CD14-positive monocyte (primary cell): Measurements from ENCODE around the gene HSPA12A. TPM values are rescaled to one million over a fixed set of nuclear protein-coding genes. Genes with fewer than 3 reads are reported as not detected.
A peak's percentile ranks its signal among the peaks of the same experiment; 100 is the strongest.

Experiments
- DNase-seq, 3 donors: peaks; one replicate each; pipeline ENCODE4 v3.0.0-alpha.2; 2011 to 2022
- H2AFZ ChIP-seq: 2 replicates; pipeline ENCODE4 v1.6.0; 2012; ENCODE audit warnings: mild to moderate bottlenecking, low read depth, low read length, inconsistent platforms; ENCODE audit not compliant: insufficient read depth, poor library complexity, severe bottlenecking
- H3K27ac ChIP-seq, 2 donors: 1 replicate in 1 of 2; 2 replicates in 1 of 2; pipeline ENCODE4 v1.5.1; 2012 to 2013; ENCODE audit warnings: low read length in 2 of 2, control low read depth in 1 of 2, inconsistent platforms in 1 of 2, low read depth in 1 of 2, mild to moderate bottlenecking in 1 of 2
- H3K27me3 ChIP-seq, 2 donors: one replicate each; pipeline versions ENCODE4 v1.6.0 to v1.6.1; 2011 to 2013; ENCODE audit warnings: low read length in 2 of 2; ENCODE audit not compliant: control insufficient read depth in 2 of 2, insufficient read depth in 2 of 2
- H3K36me3 ChIP-seq, 2 donors: replicated peaks in 1 of 2; 1 replicate in 1 of 2; 2 replicates in 1 of 2; pipeline versions ENCODE4 v1.5.1 to v1.6.1; 2012 to 2013; ENCODE audit warnings: low read length in 2 of 2, control low read depth in 1 of 2, inconsistent platforms in 1 of 2, mild to moderate bottlenecking in 1 of 2; ENCODE audit not compliant: insufficient read depth in 2 of 2, control insufficient read depth in 1 of 2
- H3K4me1 ChIP-seq, 2 donors: 1 replicate in 1 of 2; 2 replicates in 1 of 2; pipeline versions ENCODE4 v1.5.1 to v1.6.1; 2012 to 2013; ENCODE audit warnings: low read length in 2 of 2, control low read depth in 1 of 2, inconsistent platforms in 1 of 2, mild to moderate bottlenecking in 1 of 2, moderate library complexity in 1 of 2; ENCODE audit not compliant: insufficient read depth in 2 of 2, control insufficient read depth in 1 of 2
- H3K4me2 ChIP-seq: replicated peaks from 2 replicates; pipeline ENCODE3; 2012; ENCODE audit warnings: low read length, moderate library complexity, mild to moderate bottlenecking; ENCODE audit not compliant: poor library complexity, severe bottlenecking; ENCODE audit errors: extremely low read depth
- H3K4me3 ChIP-seq, 3 experiments: fragments of 200-600 bp in 1 of 3; sonication (generic) in 1 of 3; replicated peaks in 1 of 3; 1 replicate in 2 of 3; 2 replicates in 1 of 3; pipeline ENCODE4 v1.5.1; 2011 to 2013; ENCODE audit warnings: low read length in 3 of 3, mild to moderate bottlenecking in 3 of 3, control low read depth in 2 of 3, low read depth in 2 of 3, inconsistent platforms in 1 of 3, moderate library complexity in 1 of 3
- H3K79me2 ChIP-seq: 2 replicates; pipeline ENCODE4 v1.6.0; 2012; ENCODE audit warnings: mild to moderate bottlenecking, control low read depth, inconsistent platforms, low read length, moderate library complexity; ENCODE audit not compliant: insufficient read depth
- H3K9ac ChIP-seq: 2 replicates; pipeline ENCODE4 v1.6.0; 2017; ENCODE audit warnings: low read length, mild to moderate bottlenecking; ENCODE audit not compliant: insufficient read depth, poor library complexity, severe bottlenecking
- H3K9me3 ChIP-seq, 2 donors: replicated peaks in 1 of 2; 1 replicate in 1 of 2; 2 replicates in 1 of 2; pipeline versions ENCODE4 v1.5.1 to v1.6.1; 2012 to 2013; ENCODE audit warnings: low read length in 2 of 2, control low read depth in 1 of 2; ENCODE audit not compliant: control insufficient read depth in 1 of 2, insufficient read depth in 1 of 2
- H4K20me1 ChIP-seq: 2 replicates; pipeline ENCODE4 v1.6.0; 2012; ENCODE audit warnings: mild to moderate bottlenecking, low read length, control low read depth, moderate library complexity; ENCODE audit not compliant: insufficient read depth
- H3K27ac Mint-ChIP-seq, 7 donors: one replicate each; pipeline ENCODE4 v1.8.0; 2020; ENCODE audit warnings: mild to moderate bottlenecking in 7 of 7, mixed read lengths in 7 of 7, moderate library complexity in 6 of 7, inconsistent platforms in 2 of 7
- H3K27me3 Mint-ChIP-seq, 3 donors: one replicate each; pipeline ENCODE4 v1.8.0; 2021 to 2022; ENCODE audit warnings: low read depth in 3 of 3, mild to moderate bottlenecking in 3 of 3, mixed read lengths in 3 of 3, moderate library complexity in 3 of 3, inconsistent platforms in 1 of 3
- H3K36me3 Mint-ChIP-seq, 2 donors: one replicate each; pipeline ENCODE4 v1.8.0; 2020; ENCODE audit warnings: mixed read lengths in 2 of 2, inconsistent platforms in 1 of 2, mild to moderate bottlenecking in 1 of 2
- H3K4me1 Mint-ChIP-seq: one replicate; pipeline ENCODE4 v1.8.0; 2020; ENCODE audit warnings: mild to moderate bottlenecking, mixed read lengths
- H3K4me3 Mint-ChIP-seq, 2 donors: one replicate each; pipeline ENCODE4 v1.8.0; 2020; ENCODE audit warnings: mild to moderate bottlenecking in 2 of 2, mixed read lengths in 2 of 2, moderate library complexity in 1 of 2
- H3K9me3 Mint-ChIP-seq, 7 donors: one replicate each; pipeline ENCODE4 v1.8.0; 2020 to 2022; ENCODE audit warnings: mixed read lengths in 7 of 7, mild to moderate bottlenecking in 6 of 7, moderate library complexity in 6 of 7, inconsistent platforms in 2 of 7
- WGBS: methylation state at CpG from one replicate; pipeline ENCODE4 v1.1.5; 2013; ENCODE audit warnings: missing lambda C conversion rate; ENCODE audit not compliant: insufficient coverage; 5-methylcytosine and 5-hydroxymethylcytosine counted together
- intact Hi-C, 2 donors: fragments of 100-400 bp; cut with micrococcal nuclease; formaldehyde crosslinking; loops; one replicate each; pipeline versions ENCODE4 v1.15.0 to v1.15.1; 2023
- polyA plus RNA-seq, 3 donors: library from polyadenylated mRNA; depleted of rRNA in 1 of 3; unstranded in 2 of 3; stranded (reverse) in 1 of 3; fragments of 300-500 nt in 2 of 3; fragments of >200 nt in 1 of 3; fragmentation: Illumina TruSeq in 2 of 3; gene quantifications; 1 replicate in 2 of 3; 2 replicates in 1 of 3; pipeline ENCODE4 v1.2.3, GENCODE V29; 2012 to 2021
- TF ChIP-seq, protein P1 (sequence below): fragments of 200-600 bp; IDR thresholded peaks from one replicate; pipeline ENCODE4 v1.8.0; 2022; ENCODE audit warnings: antibody characterized with exemption, mild to moderate bottlenecking

Gene HSPA12A
- polyA plus RNA-seq, 3 donors, result 0.01 TPM; not detected in 2

DNA sequence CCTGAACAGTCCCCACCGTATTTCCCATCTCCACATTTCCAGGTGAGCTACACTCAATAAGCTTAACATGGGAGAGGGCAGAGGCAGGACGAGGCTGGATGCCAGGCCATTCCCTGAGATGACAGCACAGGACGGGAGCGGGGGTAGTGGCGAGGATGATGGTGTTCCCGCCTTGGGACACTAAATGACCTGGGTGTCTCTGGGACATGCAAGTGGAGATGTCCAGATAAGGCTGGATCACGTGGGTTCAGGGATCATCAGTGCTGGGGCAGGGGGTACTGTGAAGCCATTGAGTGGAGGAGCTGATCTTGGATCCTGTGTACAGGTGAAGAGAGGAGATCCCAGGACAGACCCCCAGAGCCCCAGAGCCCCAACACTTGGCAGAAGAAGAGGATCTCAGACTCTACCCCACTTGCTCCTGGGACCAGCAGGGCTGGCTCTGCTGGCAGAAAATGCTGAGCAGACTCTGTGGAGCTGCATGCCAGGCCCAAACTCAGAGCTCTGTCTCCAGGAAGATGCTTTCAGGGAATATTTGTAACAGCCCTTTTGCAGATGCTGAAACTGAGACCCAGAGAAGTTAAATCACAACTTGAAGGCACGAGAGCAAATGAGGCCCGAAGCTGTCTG, 29.7 kb upstream of the HSPA12A start:
- Histone ChIP-seq H3K4me2 (no peak overlapping the region), H2AFZ (no peak overlapping the region)
- no peak overlapping the region for H3K4me3 Mint-ChIP-seq

DNA sequence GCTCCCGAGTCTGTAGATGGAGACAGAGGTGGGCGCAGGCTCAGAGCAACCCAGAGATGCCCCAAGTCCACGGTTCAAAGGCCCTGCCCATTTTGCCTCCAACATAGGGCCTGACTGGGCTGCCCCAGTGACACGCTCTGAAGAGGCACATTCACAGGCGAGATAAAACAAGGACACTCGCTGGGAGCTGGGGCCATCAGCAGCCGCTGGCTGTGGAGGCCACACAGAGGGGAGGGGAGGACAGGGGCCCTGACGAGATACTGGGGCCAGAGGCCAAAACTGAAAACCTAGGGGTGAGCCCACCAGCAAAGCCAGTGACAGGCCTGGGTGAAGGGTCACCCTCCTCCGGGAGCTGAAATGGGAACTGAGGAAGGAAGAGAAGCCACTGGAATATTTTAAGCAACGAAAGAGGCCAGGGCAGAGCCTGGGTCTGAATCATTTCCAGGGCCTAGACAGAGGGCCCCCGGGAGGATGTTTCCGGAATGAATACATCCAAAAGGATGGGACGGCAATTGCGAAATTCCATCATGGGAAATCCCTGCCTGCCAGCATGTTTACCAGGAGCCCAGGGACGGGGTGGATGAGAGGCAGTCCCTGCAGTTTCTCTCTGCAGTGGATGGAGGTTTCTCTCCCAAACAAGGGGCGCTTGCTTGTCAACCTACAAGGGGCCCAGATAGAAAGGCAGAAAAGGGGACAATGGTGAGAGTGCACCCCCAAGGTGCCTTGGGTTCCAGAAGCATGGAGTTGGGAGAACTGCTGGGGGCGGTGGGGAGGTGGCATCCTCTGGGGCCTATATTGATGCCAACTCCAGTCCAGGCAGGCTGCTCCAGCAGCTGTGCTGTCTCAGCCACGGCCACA, 29.0 kb upstream of the HSPA12A start:
- no peak overlapping the region for H3K4me2 ChIP-seq
- intact Hi-C loops, result no loop called here

More for the DNA sequence above, 29.7 kb upstream of the HSPA12A start:
- WGBS, result 92% methylated on average over 8 of the region's 9 CpGs
- H3K9me3 Mint-ChIP-seq, result peaks cover 0 to 3% (median 0%) of the 10 kb centered on the region in 7 donors
- Histone ChIP-seq H3K36me3 (no peaks in the 10 kb centered on the region), H3K27ac (no peak overlapping the region), H4K20me1 (no peaks in the 10 kb centered on the region), H3K27me3 (no peaks in the 10 kb centered on the region), H3K9ac (no peak overlapping the region), H3K4me1 (no peaks in the 10 kb centered on the region), H3K79me2 (no peaks in the 10 kb centered on the region), H3K4me3 (no peak overlapping the region), H3K9me3 (no peaks in the 10 kb centered on the region)
- peak overlapping the region in 1 of 7 donors; percentile 50 for H3K27ac Mint-ChIP-seq
- TF ChIP-seq, protein P1, sequence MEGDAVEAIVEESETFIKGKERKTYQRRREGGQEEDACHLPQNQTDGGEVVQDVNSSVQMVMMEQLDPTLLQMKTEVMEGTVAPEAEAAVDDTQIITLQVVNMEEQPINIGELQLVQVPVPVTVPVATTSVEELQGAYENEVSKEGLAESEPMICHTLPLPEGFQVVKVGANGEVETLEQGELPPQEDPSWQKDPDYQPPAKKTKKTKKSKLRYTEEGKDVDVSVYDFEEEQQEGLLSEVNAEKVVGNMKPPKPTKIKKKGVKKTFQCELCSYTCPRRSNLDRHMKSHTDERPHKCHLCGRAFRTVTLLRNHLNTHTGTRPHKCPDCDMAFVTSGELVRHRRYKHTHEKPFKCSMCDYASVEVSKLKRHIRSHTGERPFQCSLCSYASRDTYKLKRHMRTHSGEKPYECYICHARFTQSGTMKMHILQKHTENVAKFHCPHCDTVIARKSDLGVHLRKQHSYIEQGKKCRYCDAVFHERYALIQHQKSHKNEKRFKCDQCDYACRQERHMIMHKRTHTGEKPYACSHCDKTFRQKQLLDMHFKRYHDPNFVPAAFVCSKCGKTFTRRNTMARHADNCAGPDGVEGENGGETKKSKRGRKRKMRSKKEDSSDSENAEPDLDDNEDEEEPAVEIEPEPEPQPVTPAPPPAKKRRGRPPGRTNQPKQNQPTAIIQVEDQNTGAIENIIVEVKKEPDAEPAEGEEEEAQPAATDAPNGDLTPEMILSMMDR, result no peak
- H3K36me3 Mint-ChIP-seq, result no peaks in the 10 kb centered on the region
- peaks cover 0 to 10% (median 7%) of the 10 kb centered on the region in 3 donors for H3K27me3 Mint-ChIP-seq
- intact Hi-C loops, result no loop called here
- DNase-seq, result no peak
- H3K4me1 Mint-ChIP-seq, result no peaks in the 10 kb centered on the region

More for the DNA sequence above, 29.0 kb upstream of the HSPA12A start:
- no peak for DNase-seq
- Mint-ChIP-seq H3K36me3 (no peaks in the 10 kb centered on the region), H3K27me3 (peaks cover 4 to 10% (median 10%) of the 10 kb centered on the region in 3 donors), H3K4me1 (no peaks in the 10 kb centered on the region), H3K4me3 (no peak overlapping the region), H3K27ac (no peak overlapping the region), H3K9me3 (peaks cover 0 to 3% (median 0%) of the 10 kb centered on the region in 7 donors)
- H3K36me3 ChIP-seq, result no peaks in the 10 kb centered on the region
- no peak overlapping the region for H3K9ac ChIP-seq
- H2AFZ ChIP-seq, result no peak overlapping the region
- no peaks in the 10 kb centered on the region for H3K4me1 ChIP-seq
- TF ChIP-seq, protein P1, result no peak
- no peaks in the 10 kb centered on the region for H3K27me3 ChIP-seq
- no peaks in the 10 kb centered on the region for H3K9me3 ChIP-seq
- H4K20me1 ChIP-seq, result no peaks in the 10 kb centered on the region
- no peak overlapping the region for H3K4me3 ChIP-seq
- no peak overlapping the region for H3K27ac ChIP-seq
- no peaks in the 10 kb centered on the region for H3K79me2 ChIP-seq
- 91% methylated on average over 13 of the region's 18 CpGs for WGBS
